Tibial nerve (tissue), 4 donors: ENCODE measurements around the gene SLC10A7. TPM values are rescaled to one million over a fixed set of nuclear protein-coding genes. Genes with fewer than 3 reads are reported as not detected.

ENCODE experiments used
- DNase-seq, 2 donors: peaks; one replicate each; pipeline ENCODE4 v3.0.0-alpha.2; 2019; ENCODE audit warnings: low spot score in 2 of 2
- H3K27ac ChIP-seq, 4 donors: fragments of 200-600 bp; sonication (generic) in 3 of 4; one replicate each; pipeline ENCODE4 v1.5.1; 2017 to 2019; ENCODE audit warnings: mild to moderate bottlenecking in 1 of 4
- H3K27me3 ChIP-seq, 2 donors: fragments of 200-600 bp; sonication (generic) in 1 of 2; one replicate each; pipeline versions ENCODE4 v1.5.1 to v1.6.0; 2017 to 2019
- H3K36me3 ChIP-seq, 3 donors: fragments of 200-600 bp; sonication (generic); one replicate each; pipeline ENCODE4 v1.5.1; 2018 to 2019
- H3K4me1 ChIP-seq, 4 donors: fragments of 200-600 bp; sonication (generic) in 3 of 4; one replicate each; pipeline ENCODE4 v1.5.1; 2017 to 2019
- H3K4me3 ChIP-seq, 4 donors: fragments of 200-600 bp; sonication (generic) in 3 of 4; one replicate each; pipeline ENCODE4 v1.5.1; 2017 to 2019; ENCODE audit warnings: mild to moderate bottlenecking in 1 of 4, moderate library complexity in 1 of 4
- H3K9me3 ChIP-seq, 4 donors: fragments of 200-600 bp; sonication (generic) in 3 of 4; one replicate each; pipeline ENCODE4 v1.5.1; 2017 to 2019
- CTCF ChIP-seq, 5 experiments: fragments of 200-600 bp in 3 of 5; fragments of 450-650 bp in 2 of 5; sonication (generic) in 3 of 5; IDR thresholded peaks; one replicate each; pipeline ENCODE4 v1.5.1; 2016 to 2019; ENCODE audit warnings: antibody characterized with exemption in 5 of 5, mild to moderate bottlenecking in 3 of 5, moderate library complexity in 2 of 5
- EP300 ChIP-seq, 2 donors: sonication (generic); formaldehyde crosslinking; IDR thresholded peaks; one replicate each; pipeline ENCODE4 v1.6.1; 2017; ENCODE audit warnings: antibody characterized with exemption in 2 of 2, mild to moderate bottlenecking in 1 of 2
- POLR2A ChIP-seq, 2 donors: fragments of 450-650 bp; IDR thresholded peaks; one replicate each; pipeline ENCODE4 v1.6.1; 2017; ENCODE audit warnings: antibody characterized with exemption in 2 of 2, mild to moderate bottlenecking in 2 of 2, moderate library complexity in 2 of 2
- WGBS, 2 donors: methylation state at CpG; one replicate each; pipeline ENCODE4 v1.1.5; 2018; 5-methylcytosine and 5-hydroxymethylcytosine counted together
- total RNA-seq, 4 donors: library from RNA; depleted of rRNA; stranded (reverse); fragments of >200 nt; gene quantifications; one replicate each; pipeline ENCODE4 v1.1.0, GENCODE V29; 2016

SLC10A7 gene
- total RNA-seq, 4 donors from 2014 or later = 9.8 to 13.8 (median 11.9) TPM

- no peaks in the 10 kb centered on the region for H3K9me3 ChIP-seq
- H3K27ac ChIP-seq = no peak overlapping the region
- H3K4me1 ChIP-seq = no peaks in the 10 kb centered on the region
- H3K27me3 ChIP-seq = no peaks in the 10 kb centered on the region
- no peak overlapping the region for H3K4me3 ChIP-seq
- DNase-seq = no peak
- H3K36me3 ChIP-seq = no peaks in the 10 kb centered on the region
- no peak for TF ChIP-seq CTCF (IDR thresholded peaks at IDR 0.05)
- TF ChIP-seq POLR2A (IDR thresholded peaks at IDR 0.05) = no peak
- no peak for TF ChIP-seq EP300 (IDR thresholded peaks at IDR 0.05)
- WGBS, 2 donors = 98 to 100% methylated on average over 1 of the region's 1 CpG
These were observed 247.0 kb downstream of the SLC10A7 start for GRCh38 chr4:146274774-146275173.

GRCh38 chr4:146273204-146273901, 248.4 kb downstream of the SLC10A7 start:
- Histone ChIP-seq H3K27ac (no peak overlapping the region), H3K4me3 (no peak overlapping the region), H3K36me3 (no peaks in the 10 kb centered on the region), H3K9me3 (no peaks in the 10 kb centered on the region), H3K4me1 (peaks cover 0 to 6% (median 0%) of the 10 kb centered on the region in 4 donors), H3K27me3 (no peaks in the 10 kb centered on the region)
- DNase-seq = no peak
- WGBS, 2 donors = 86 to 92% methylated on average over 5 of the region's 5 CpGs
- TF ChIP-seq CTCF (IDR thresholded peaks at IDR 0.05) = no peak

GRCh38 chr4:146271466-146271865, 250.3 kb downstream of the SLC10A7 start:
- Histone ChIP-seq H3K4me1 (peaks cover 0 to 18% (median 0%) of the 10 kb centered on the region in 4 donors), H3K4me3 (no peak overlapping the region), H3K27me3 (no peaks in the 10 kb centered on the region), H3K36me3 (no peaks in the 10 kb centered on the region), H3K27ac (no peak overlapping the region), H3K9me3 (no peaks in the 10 kb centered on the region)
- DNase-seq = no peak
- 97 to 98% methylated on average over 3 of the region's 3 CpGs for WGBS, 2 donors
- TF ChIP-seq CTCF (IDR thresholded peaks at IDR 0.05) = no peak
- TF ChIP-seq EP300 (IDR thresholded peaks at IDR 0.05) = no peak
- no peak for TF ChIP-seq POLR2A (IDR thresholded peaks at IDR 0.05)

GRCh38 chr4:146269228-146269653, 252.5 kb downstream of the SLC10A7 start:
- Histone ChIP-seq H3K4me1 (peaks cover 0 to 18% (median 0%) of the 10 kb centered on the region in 4 donors), H3K9me3 (no peaks in the 10 kb centered on the region), H3K36me3 (no peaks in the 10 kb centered on the region), H3K27me3 (no peaks in the 10 kb centered on the region), H3K27ac (no peak overlapping the region), H3K4me3 (no peak overlapping the region)
- TF ChIP-seq CTCF (IDR thresholded peaks at IDR 0.05) (no peak), POLR2A (IDR thresholded peaks at IDR 0.05) (no peak), EP300 (IDR thresholded peaks at IDR 0.05) (no peak)
- no peak for DNase-seq
- 59 to 65% methylated on average over 2 of the region's 2 CpGs for WGBS, 2 donors

GRCh38 chr4:146267826-146268225, 253.9 kb downstream of the SLC10A7 start:
- Histone ChIP-seq H3K4me1 (peaks cover 0 to 18% (median 0%) of the 10 kb centered on the region in 4 donors), H3K4me3 (no peak overlapping the region), H3K27ac (peak overlapping the region in 2 of 4 donors; percentile 21 to 22), H3K27me3 (no peaks in the 10 kb centered on the region), H3K36me3 (no peaks in the 10 kb centered on the region), H3K9me3 (no peaks in the 10 kb centered on the region)
- no peak for DNase-seq
- TF ChIP-seq EP300 (IDR thresholded peaks at IDR 0.05) = peak in 1 of 2 donors; percentile 49
- TF ChIP-seq POLR2A (IDR thresholded peaks at IDR 0.05) = no peak
- whole genome bisulfite sequencing, 2 donors = 65 to 68% methylated on average over 5 of the region's 5 CpGs
